Activated CD8-positive, alpha-beta memory T cell treated with anti-CD3 and anti-CD28 coated beads for 48 hours (primary cell): Measurements from ENCODE around the gene NOXO1.
A peak's percentile ranks its signal among the peaks of the same experiment; 100 is the strongest.

ENCODE experiments used
- DNase-seq, 3 experiments: peaks; one replicate each; pipeline ENCODE4 v3.0.0-alpha.2; 2020; ENCODE audit warnings: low read depth in 2 of 3, low spot score in 2 of 3

The NOXO1 gene

DNA sequence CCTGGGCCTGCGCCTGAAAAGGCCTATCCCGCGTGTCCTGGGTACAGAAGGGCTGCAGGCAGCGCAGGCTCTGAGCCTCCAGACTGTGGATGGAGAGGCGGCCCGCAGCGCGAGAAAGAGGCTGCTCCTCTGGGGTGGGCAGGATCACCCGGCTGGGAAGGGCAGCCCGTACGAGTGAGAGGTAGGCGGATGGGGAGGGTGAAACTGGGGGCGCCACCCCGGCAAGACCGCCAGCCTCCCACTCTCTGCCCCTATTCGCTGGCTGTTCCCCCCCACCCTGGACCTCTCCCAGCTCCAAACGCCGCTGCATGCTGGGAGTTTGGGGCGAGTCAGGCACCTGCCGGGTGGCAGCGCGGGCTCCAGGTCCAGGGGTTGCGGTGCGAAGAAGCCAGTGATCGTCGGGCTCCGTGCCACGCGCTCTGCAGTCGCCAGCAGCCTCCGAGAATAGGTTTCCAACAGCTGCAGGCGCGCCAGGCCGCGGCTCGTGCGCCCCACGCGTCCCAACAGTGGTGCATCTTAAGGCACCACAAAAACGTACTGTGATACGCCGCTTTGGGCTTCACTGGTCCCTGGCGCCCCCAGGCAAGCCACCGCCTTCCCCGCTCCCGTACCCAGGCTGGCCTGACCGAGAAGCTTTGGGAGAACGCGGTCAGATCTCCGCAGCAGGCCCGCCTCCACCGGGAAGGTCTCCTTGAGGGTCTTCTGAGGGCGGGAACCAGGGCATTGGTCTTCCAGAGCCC is 1.1 kb downstream of the NOXO1 start:
- no peak for DNase-seq

DNA sequence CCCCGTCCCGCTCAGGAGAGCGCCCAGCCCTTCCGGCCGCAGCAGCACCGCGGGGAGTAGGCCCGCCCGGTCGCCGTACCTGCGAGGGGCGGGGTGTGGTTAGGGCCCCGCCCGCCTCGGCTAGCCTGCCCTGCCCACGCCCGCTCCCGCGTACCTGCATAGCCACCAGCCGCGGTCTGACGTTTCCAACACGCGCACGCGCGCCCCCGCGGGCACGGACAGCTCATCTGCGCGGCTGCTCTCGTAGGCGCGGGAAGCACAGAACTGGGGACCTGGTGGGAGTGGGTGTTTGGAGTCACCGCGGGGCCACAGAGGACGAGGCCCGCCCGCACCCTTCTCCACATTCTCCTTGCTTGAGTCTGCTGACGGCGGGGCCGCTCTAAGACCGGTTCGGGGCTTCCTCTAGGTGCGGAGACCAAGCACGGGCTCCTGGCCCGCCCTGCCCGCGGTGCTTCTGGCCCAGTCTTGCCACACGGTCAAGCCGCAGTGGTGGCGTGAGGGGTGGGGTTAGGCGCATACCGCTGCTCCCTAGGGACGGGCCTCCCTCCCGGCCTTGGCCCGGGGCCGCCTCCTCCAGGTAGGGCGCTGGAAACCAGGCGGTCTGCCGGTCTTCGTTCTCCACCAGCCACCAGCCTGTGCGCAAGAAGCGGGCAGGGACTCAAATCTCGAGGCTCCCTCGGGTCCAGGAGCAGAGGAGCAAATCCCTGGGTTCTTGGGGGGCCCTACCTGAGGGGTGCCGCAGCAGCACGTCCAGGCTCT is 1.8 kb downstream of the NOXO1 start:
- no peak for DNase-seq

DNA sequence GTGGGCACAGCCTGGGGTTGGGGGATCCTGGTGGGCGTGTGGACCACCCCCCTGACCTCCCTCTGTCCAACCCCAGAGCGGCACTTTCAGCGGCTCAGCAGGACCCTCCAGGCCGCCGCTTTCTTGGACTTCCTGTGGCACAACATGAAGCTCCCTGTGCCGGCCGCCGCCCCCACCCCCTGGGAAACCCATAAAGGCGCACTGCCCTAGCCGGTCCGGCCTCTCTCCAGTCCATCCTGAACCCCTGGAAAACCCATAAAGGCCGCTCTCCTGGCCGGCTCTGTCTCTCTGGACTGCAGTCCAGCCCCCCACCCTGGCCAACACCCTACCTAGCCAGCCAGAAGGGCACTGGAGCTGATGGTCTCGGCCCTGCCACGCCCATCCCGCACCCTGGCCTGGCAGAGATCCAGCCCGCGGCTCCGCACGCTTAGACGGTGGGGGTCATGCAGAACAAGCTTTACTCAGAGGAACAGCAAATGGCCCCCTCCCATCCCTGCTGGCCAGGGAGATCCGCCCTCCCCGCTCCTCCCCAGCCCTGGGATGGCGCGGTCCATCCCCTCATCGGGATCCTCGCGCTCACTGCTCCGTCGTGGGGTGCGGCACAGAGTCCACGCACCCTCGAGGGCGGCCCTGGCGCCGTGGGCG is 2.7 kb downstream of the NOXO1 start:
- DNase-seq: no peak

DNA sequence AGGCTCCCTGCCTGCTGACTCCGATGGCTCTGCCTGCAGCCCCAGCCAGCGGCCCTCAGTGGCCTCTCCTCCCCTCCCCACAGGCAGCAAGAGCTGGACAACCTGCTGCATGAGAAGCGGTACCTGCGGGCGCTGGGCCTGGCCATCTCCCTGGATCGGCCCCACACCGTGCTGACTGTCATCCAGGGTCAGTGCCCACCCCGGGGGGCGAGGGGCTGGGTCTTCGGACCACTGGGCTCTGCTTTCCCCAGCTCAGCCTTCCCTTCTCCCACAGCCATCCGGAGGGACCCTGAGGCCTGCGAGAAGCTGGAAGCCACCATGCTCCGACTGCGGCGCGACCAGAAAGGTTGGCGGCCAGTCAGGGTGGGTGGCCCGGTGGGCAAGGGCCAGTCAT is 3.4 kb downstream of the NOXO1 start:
- DNase-seq: no peak

DNA sequence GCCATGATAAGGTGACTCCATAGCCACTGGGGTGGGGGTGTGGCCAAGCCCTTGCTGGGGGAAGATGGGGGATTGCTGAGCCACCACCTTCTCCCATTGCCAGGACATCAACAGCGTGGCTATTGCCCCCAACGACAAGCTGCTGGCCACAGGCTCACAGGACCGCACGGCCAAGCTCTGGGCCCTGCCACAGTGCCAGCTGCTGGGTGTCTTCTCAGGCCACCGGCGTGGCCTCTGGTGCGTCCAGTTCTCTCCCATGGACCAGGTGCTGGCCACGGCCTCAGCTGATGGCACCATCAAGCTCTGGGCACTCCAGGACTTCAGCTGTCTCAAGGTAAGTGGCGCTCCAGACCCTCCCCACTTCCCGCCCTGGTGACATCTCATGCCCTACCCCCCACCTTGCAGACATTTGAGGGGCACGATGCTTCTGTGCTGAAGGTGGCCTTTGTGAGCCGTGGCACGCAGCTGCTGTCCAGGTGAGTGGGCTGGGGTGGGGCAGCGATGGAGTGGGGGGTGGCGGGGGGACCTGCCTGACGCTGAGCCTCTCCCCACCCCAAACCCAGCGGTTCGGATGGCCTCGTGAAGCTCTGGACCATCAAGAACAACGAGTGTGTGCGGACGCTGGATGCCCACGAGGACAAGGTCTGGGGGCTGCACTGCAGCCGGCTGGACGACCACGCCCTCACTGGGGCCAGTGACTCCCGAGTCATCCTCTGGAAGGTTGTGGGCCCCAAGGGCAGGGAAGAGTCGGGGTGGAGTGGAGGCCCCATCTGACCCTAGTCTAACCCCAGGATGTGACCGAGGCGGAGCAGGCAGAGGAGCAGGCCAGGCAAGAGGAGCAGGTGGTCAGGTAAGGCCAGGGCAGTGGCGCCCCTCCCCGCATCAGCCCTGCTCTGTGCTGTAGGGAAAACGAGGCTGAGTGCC is 4.1 kb downstream of the NOXO1 start:
- no peak for DNase-seq

GRCh38 chr16:1976216-1976520 is 5.1 kb downstream of the NOXO1 start:
- no peak for DNase-seq

GRCh38 chr16:1975432-1976215 is 5.6 kb downstream of the NOXO1 start:
- no peak for DNase-seq

GRCh38 chr16:1974157-1975070 is 6.9 kb downstream of the NOXO1 start:
- no peak for DNase-seq

GRCh38 chr16:1973461-1974156 is 7.7 kb downstream of the NOXO1 start:
- DNase-seq: no peak

DNA sequence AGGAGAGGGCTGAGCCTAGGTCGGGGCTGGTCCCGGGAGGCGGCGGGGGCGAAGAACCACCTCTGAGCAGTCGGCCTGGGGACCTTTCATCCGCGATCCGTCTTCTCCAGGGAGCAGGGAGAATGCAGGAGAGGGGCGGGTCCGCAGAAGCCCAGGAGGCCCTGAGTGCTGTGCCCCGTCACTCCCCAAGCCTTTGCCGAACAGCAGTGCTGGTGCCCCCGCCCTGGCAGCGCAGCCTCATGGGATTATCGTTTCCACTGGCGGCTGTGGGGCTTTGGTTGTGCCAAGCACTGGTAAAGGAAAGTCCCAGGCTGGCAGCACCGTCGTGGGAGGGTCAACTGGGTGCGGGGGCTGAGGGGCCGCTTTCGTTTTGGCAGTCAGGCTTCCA is 8.8 kb downstream of the NOXO1 start:
- DNase-seq: no peak

GRCh38 chr16:1971796-1972489 is 9.3 kb downstream of the NOXO1 start, which contains the start of gene TBL3:
Gene TBL3, plus strand, starts transcription at chr16:1972053. Its CDS starts 112 bp downstream, at chr16:1972165.
- DNase-seq: peak; percentile 96 to 98 (median 97)

GRCh38 chr16:1968146-1968953 is 12.9 kb downstream of the NOXO1 start:
- DNase-seq: no peak

DNA sequence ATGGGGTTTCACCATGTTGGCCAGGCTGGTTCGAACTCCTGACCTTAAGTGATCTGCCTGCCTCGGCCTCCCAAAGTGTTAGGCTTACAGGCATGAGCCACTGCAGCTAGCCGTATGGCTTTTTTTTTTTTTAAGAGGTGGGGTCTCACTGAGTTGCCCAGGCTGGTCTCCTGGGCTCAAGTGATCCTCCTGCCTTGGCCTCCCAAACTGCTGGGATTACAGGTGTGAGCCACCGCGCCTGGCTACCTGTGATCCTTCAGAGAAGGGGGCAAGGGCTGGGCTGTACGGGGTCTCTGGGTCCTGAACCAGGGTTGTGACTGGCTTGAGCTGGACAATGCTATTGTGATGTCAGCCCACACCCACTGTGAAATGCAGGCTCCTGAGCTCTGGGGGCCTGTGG is 14.8 kb downstream of the NOXO1 start, which contains the start of gene RNF151:
Gene RNF151, plus strand, starts transcription at position 397 of the 400 bp plus-strand sequence. CDS start 26 bp downstream, outside the sequence.
- DNase-seq: no peak

GRCh38 chr16:1965396-1966001 is 15.8 kb downstream of the NOXO1 start:
- DNase-seq: no peak

DNA sequence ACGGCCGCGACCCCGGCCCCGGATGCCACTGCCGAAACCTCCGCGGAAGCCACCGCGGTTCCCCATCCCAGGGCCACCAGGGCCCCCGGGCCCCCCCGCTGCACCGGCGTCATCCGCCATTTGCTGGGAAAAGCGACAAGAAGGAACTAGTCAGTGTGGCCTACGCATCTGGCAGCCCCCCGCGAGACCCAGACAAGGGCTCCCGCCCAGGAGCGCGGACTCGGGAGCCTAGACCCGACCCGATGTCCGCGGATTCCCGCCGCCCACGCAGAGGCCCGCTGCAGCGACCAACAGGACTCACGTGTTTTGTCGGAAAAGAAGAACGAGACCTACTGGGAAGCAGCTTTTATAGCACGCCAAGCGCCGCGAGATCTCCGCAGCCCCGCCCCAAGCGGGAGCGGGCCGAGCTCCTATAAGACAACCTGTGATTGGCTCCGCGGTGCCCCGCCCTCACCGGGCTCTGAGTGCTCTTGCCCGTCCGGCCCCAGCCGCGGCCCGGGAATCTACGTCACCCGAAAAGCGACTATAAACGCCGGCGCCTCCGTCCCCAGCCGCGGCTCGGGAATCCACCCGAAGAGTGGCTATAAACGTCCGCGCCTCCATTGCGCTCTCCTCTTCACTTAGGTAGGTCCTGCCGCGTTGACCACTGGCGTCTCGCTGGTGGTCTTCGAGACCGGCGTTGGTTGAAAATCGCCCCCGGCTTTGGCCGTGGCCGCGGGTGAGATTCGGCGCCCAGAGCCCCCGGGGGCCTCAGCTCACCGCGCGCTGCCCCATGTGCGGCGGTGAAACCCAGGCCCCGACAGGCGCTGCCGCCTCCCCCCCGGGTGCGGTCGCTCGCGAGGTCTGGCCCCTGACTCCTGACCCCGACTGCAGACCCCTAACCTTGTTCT is 16.5 kb downstream of the NOXO1 start, which contains the start of gene RPS2:
Gene RPS2, minus strand, starts transcription at position 321 of the 890 bp plus-strand sequence. Its CDS starts 201 bp downstream, at position 120.
- peak; percentile 92 to 95 (median 95) for DNase-seq
